GM21360 (cell line): ENCODE results near the gene PCDH18.
"Not testable (repeated sequence)": the region's sequence is repeated elsewhere in the genome, so short reads cannot be mapped to it uniquely, and the experiment has no call there.

Experiments
- ATAC-seq: cut with Tn5 transposase; IDR thresholded peaks from one replicate; pipeline ENCODE4 v1.9.1; 2021; ENCODE audit warnings: mild to moderate bottlenecking, moderate library complexity; ENCODE audit not compliant: unreplicated experiment

The PCDH18 gene

GRCh38 chr4:137531986-137532868, at the start of gene PCDH18:
TSS of gene PCDH18 (minus strand) at chr4:137532494. CDS start at chr4:137532088, 406 bp downstream.
- ATAC-seq, result peak; percentile 80

- ATAC-seq, result no peak
Measured at GRCh38 chr4:137576446-137576845, 44.2 kb upstream of the PCDH18 start.

- ATAC-seq, result no peak
Measured at GRCh38 chr4:137572647-137573046, 40.4 kb upstream of the PCDH18 start.

GRCh38 chr4:137572163-137572562, 39.9 kb upstream of the PCDH18 start:
- no peak for ATAC-seq

- ATAC-seq, result no peak
Measured at GRCh38 chr4:137559801-137560200, 27.5 kb upstream of the PCDH18 start.

- ATAC-seq, result no peak
Measured at GRCh38 chr4:137558951-137559350, 26.7 kb upstream of the PCDH18 start.

- ATAC-seq, result no peak
Measured at GRCh38 chr4:137545461-137545861, 13.2 kb upstream of the PCDH18 start.

GRCh38 chr4:137543648-137544047, 11.4 kb upstream of the PCDH18 start:
- no peak for ATAC-seq

- ATAC-seq, result no peak
Measured at GRCh38 chr4:137543198-137543597, 10.9 kb upstream of the PCDH18 start.

- no peak for ATAC-seq
Measured at GRCh38 chr4:137541876-137542646, 9.8 kb upstream of the PCDH18 start.

GRCh38 chr4:137541181-137541580, 8.9 kb upstream of the PCDH18 start:
- no peak for ATAC-seq

GRCh38 chr4:137540356-137540755, 8.1 kb upstream of the PCDH18 start:
- no peak for ATAC-seq

GRCh38 chr4:137538526-137538925, 6.2 kb upstream of the PCDH18 start:
- ATAC-seq, result no peak

GRCh38 chr4:137537807-137538206, 5.5 kb upstream of the PCDH18 start:
- not testable (repeated sequence) for ATAC-seq

- ATAC-seq, result no peak
Measured at GRCh38 chr4:137536789-137537561, 4.7 kb upstream of the PCDH18 start.

GRCh38 chr4:137535718-137536117, 3.4 kb upstream of the PCDH18 start:
- no peak for ATAC-seq

- no peak for ATAC-seq
Measured at GRCh38 chr4:137534516-137534915, 2.2 kb upstream of the PCDH18 start.

- no peak for ATAC-seq
Measured at GRCh38 chr4:137533855-137534254, 1.6 kb upstream of the PCDH18 start.

GRCh38 chr4:137532869-137533236, 559 bp upstream of the PCDH18 start:
- no peak for ATAC-seq

GRCh38 chr4:137531168-137531985, 917 bp downstream of the PCDH18 start:
- no peak for ATAC-seq
